HL-60 (cell line): ENCODE results near the gene SHC1.
"Not testable (repeated sequence)": the region's sequence is repeated elsewhere in the genome, so short reads cannot be mapped to it uniquely, and the experiment has no call there.

Experiments used
- DNase-seq, 2 experiments: peaks; one replicate each; pipeline ENCODE4 v3.0.0-alpha.2; 2010 to 2020; ENCODE audit warnings: low read depth in 1 of 2, low spot score in 1 of 2
- H3K27ac ChIP-seq: fragments of 250-450 bp; sonication (Bioruptor Pico); replicated peaks from 2 replicates; pipeline ENCODE4 v1.5.1; 2020; ENCODE audit warnings: mild to moderate bottlenecking, moderate library complexity
- H3K27me3 ChIP-seq: fragments of 250-450 bp; sonication (Bioruptor Pico); 2 replicates; pipeline ENCODE4 v1.5.1; 2021; ENCODE audit warnings: mild to moderate bottlenecking, moderate library complexity; ENCODE audit not compliant: insufficient read depth, poor library complexity, severe bottlenecking
- H3K4me3 ChIP-seq: replicated peaks from 2 replicates; pipeline ENCODE4 v1.5.1; 2011; ENCODE audit warnings: mild to moderate bottlenecking, control low read depth, low read length; ENCODE audit not compliant: insufficient read depth
- CTCF ChIP-seq: IDR thresholded peaks from one replicate; pipeline ENCODE4 v1.5.1; 2011; ENCODE audit warnings: low read length, control low read depth, inconsistent platforms; ENCODE audit not compliant: insufficient read depth
- GABPA ChIP-seq: IDR thresholded peaks from 2 replicates; pipeline ENCODE4 v1.6.1; 2012; ENCODE audit warnings: low read depth
- POLR2AphosphoS5 ChIP-seq: IDR thresholded peaks from 2 replicates; pipeline ENCODE4 v1.6.1; 2012; ENCODE audit warnings: low read depth
- SPI1 ChIP-seq: IDR thresholded peaks from 2 replicates; pipeline ENCODE4 v1.6.1; 2012; ENCODE audit warnings: low read depth, mild to moderate bottlenecking, borderline replicate concordance
- TF ChIP-seq, protein P1 (sequence below): IDR thresholded peaks from 2 replicates; pipeline ENCODE4 v1.6.1; 2012; ENCODE audit warnings: low read depth; ENCODE audit not compliant: insufficient replicate concordance

The SHC1 gene

GRCh38 chr1:154977762-154978161, 7.2 kb upstream of the SHC1 start:
- not testable (repeated sequence) for DNase-seq, H3K27me3 ChIP-seq, H3K27ac ChIP-seq, H3K4me3 ChIP-seq
- TF ChIP-seq SPI1: peak; percentile 49; the same call in 1 of the 2 replicates

- Histone ChIP-seq H3K4me3 (peak overlapping the region; percentile 83), H3K27ac (peak overlapping the region; percentile 96), H3K27me3 (no peaks in the 10 kb centered on the region)
- no peak for DNase-seq
- TF ChIP-seq POLR2AphosphoS5: no peak
These were observed 5.0 kb upstream of the SHC1 start for GRCh38 chr1:154975409-154976059.

DNA sequence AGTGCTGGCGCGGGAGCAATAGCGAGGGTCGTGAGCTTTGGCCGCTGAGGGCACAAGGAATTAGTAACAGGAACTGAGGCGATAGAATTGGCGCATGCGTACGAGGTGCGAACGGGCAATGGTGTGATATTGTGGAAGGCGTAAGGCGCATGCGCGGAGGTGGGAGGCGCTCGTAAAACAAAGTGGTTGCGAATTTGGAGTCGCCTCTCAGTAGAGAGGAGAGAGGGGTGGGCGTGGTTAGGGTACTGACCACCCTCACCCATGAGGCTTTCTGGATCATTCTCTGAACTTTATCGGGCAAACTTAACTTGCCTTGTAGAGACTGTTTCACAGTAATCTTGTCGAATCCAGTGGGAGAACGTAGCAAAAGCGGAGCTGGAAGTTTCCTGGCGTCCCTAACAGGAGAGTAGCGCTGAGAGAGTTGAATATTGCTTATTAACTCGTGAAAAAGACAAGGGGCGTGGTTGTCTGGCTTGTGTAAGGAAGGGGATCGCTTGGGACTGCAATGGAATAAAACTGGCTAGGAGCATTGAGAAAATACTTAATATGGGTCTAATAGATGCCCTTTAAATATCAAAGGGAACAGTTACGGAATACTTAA, 4.4 kb upstream of the SHC1 start:
- peak; percentile 92 to 95 for DNase-seq
- Histone ChIP-seq H3K4me3 (peak overlapping the region; percentile 83), H3K27ac (peak overlapping the region; percentile 96), H3K27me3 (no peaks in the 10 kb centered on the region)
- TF ChIP-seq CTCF (no peak), GABPA (no peak), POLR2AphosphoS5 (peak; percentile 49; the same call in 1 of the 2 replicates), SPI1 (peak; percentile 59; the same call in 1 of the 2 replicates)
- TF ChIP-seq, protein P1, sequence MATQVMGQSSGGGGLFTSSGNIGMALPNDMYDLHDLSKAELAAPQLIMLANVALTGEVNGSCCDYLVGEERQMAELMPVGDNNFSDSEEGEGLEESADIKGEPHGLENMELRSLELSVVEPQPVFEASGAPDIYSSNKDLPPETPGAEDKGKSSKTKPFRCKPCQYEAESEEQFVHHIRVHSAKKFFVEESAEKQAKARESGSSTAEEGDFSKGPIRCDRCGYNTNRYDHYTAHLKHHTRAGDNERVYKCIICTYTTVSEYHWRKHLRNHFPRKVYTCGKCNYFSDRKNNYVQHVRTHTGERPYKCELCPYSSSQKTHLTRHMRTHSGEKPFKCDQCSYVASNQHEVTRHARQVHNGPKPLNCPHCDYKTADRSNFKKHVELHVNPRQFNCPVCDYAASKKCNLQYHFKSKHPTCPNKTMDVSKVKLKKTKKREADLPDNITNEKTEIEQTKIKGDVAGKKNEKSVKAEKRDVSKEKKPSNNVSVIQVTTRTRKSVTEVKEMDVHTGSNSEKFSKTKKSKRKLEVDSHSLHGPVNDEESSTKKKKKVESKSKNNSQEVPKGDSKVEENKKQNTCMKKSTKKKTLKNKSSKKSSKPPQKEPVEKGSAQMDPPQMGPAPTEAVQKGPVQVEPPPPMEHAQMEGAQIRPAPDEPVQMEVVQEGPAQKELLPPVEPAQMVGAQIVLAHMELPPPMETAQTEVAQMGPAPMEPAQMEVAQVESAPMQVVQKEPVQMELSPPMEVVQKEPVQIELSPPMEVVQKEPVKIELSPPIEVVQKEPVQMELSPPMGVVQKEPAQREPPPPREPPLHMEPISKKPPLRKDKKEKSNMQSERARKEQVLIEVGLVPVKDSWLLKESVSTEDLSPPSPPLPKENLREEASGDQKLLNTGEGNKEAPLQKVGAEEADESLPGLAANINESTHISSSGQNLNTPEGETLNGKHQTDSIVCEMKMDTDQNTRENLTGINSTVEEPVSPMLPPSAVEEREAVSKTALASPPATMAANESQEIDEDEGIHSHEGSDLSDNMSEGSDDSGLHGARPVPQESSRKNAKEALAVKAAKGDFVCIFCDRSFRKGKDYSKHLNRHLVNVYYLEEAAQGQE: no peak

- TF ChIP-seq, protein P1: peak; percentile 30
- TF ChIP-seq SPI1 (peak; percentile 29), POLR2AphosphoS5 (peak; percentile 96), CTCF (no peak), GABPA (peak; percentile 85)
- peak within 1 kb of the TSS; percentile 83 for H3K4me3 ChIP-seq
- H3K27me3 ChIP-seq: no peaks in the 10 kb centered on the region
- peak within 1 kb of the TSS; percentile 96 for H3K27ac ChIP-seq
- DNase-seq: peak; percentile 100
These were observed 3.7 kb upstream of the SHC1 start, which contains the start of gene CKS1B for GRCh38 chr1:154974102-154974807. TSS of gene CKS1B (plus strand) at chr1:154974681. CDS start at chr1:154974746, 65 bp downstream.
